Measurements from ENCODE around the gene ALG12.

Gene ALG12

DNA sequence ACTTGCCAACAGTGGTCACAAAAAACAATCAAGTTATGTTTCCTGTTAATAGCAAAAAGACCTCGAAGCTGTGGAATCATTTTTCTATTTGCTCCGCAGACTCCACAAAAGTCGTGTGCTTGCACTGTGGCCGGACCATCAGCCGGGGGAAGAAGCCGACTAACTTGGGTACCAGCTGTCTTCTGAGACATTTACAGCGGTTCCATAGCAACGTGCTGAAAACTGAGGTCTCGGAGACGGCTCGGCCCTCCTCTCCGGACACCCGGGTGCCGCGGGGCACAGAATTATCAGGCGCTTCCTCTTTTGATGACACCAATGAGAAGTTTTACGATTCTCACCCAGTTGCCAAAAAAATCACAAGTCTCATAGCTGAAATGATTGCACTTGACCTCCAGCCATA, 33.0 kb downstream of the ALG12 start:
- TF ChIP-seq, protein P1, sequence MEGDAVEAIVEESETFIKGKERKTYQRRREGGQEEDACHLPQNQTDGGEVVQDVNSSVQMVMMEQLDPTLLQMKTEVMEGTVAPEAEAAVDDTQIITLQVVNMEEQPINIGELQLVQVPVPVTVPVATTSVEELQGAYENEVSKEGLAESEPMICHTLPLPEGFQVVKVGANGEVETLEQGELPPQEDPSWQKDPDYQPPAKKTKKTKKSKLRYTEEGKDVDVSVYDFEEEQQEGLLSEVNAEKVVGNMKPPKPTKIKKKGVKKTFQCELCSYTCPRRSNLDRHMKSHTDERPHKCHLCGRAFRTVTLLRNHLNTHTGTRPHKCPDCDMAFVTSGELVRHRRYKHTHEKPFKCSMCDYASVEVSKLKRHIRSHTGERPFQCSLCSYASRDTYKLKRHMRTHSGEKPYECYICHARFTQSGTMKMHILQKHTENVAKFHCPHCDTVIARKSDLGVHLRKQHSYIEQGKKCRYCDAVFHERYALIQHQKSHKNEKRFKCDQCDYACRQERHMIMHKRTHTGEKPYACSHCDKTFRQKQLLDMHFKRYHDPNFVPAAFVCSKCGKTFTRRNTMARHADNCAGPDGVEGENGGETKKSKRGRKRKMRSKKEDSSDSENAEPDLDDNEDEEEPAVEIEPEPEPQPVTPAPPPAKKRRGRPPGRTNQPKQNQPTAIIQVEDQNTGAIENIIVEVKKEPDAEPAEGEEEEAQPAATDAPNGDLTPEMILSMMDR (IDR thresholded peaks at IDR 0.05; ENCODE audit: insufficient read depth, low read depth, low read length, missing control alignments): no peak
- DNase-seq (ENCODE audit: low read depth): no peak
- H3K4me3 ChIP-seq (ENCODE audit: low read length): no peak overlapping the region

DNA sequence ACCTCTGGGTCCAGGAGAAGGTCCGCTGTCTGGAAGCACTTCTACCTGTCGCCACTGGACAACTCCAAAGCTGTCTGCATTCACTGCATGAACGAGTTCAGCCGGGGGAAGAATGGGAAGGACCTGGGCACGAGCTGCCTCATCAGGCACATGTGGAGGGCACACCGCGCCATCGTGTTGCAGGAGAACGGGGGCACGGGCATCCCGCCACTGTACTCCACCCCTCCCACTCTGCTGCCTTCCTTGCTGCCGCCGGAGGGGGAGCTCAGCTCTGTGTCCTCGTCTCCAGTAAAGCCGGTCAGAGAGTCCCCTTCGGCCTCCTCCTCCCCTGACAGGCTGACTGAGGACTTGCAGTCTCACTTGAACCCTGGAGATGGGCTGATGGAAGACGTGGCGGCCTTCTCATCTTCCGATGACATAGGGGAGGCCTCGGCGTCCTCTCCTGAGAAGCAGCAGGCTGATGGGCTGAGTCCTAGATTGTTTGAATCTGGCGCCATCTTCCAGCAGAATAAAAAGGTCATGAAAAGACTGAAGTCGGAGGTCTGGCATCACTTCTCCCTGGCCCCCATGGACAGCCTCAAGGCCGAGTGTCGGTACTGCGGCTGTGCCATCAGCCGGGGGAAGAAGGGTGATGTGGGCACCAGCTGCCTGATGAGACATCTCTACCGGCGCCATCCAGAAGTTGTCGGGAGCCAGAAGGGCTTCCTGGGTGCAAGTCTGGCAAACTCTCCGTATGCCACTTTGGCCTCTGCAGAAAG, 33.6 kb downstream of the ALG12 start:
- no peak for DNase-seq (ENCODE audit: low read depth)
- no peak overlapping the region for H3K4me3 ChIP-seq (ENCODE audit: low read length)
- TF ChIP-seq, protein P1 (IDR thresholded peaks at IDR 0.05; ENCODE audit: insufficient read depth, low read depth, low read length, missing control alignments): no peak

DNA sequence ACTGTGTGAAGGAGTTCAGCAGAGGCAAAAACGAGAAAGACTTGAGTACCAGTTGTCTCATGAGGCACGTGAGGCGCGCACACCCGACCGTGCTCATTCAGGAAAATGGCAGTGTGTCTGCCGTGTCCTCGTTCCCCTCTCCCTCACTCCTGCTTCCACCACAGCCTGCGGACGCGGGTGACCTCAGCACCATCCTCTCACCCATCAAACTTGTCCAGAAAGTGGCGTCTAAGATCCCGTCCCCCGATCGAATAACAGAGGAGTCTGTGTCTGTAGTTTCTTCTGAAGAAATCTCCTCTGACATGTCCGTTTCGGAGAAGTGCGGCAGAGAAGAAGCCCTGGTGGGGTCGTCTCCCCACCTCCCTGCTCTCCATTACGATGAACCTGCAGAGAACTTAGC, 34.2 kb downstream of the ALG12 start:
- TF ChIP-seq, protein P1 (IDR thresholded peaks at IDR 0.05; ENCODE audit: insufficient read depth, low read depth, low read length, missing control alignments): no peak
- no peak overlapping the region for H3K4me3 ChIP-seq (ENCODE audit: low read length)
- DNase-seq (ENCODE audit: low read depth): no peak

DNA sequence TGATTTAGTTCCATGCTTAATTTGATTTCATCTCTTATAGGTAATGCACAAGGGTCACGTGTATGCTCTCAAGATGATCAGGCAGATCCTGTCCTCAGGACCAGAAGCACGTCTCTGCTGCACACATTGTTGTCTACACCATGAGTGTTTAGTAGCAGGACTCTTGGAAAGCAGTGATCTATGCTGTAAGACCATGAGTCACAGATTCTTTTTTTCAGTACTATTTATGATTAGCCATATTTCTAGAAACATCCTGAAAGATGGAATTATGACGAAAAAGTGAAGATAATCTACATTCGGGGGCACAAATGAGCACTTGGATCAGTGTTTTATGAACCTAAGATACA, 35.0 kb downstream of the ALG12 start:
- TF ChIP-seq, protein P1 (IDR thresholded peaks at IDR 0.05; ENCODE audit: insufficient read depth, low read depth, low read length, missing control alignments): no peak
- no peak for DNase-seq (ENCODE audit: low read depth)
- no peak overlapping the region for H3K4me3 ChIP-seq (ENCODE audit: low read length)

DNA sequence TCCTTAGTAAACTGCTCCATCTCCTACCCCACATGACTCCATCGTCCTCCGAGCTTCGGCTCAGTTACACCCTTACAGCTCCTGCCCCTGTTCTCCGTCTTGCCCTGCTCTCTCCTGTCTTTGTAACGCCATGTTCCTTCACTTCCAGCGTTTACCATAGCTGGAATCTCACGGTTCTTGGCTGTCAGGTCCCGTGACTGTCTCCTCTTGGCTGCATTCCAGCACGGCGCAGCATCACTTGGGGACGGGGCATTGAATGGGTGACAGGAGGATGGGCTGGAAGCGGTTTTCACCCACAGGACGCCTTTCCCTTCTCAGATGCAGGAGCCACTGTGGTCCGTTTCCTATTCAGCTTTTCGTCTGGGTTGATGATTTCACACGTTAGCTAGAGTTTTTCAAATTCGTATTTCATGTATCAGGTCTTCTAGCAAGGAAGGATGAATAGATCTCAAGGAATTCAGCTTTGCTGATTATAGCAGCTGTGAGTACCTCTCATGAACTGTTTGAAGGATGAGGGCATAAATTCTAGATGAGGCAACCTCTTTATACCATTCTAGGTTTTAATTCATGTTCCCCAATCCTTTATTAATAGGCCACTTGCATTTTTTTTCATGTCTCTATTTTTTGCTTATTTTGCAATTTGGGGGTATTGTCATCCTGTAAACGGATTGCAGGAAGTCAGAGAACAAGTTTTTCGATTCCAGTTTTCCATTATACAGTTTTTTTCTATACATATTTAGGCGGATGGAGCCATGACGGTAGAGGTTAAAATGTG, 35.5 kb downstream of the ALG12 start:
- no peak overlapping the region for H3K4me3 ChIP-seq (ENCODE audit: low read length)
- no peak for DNase-seq (ENCODE audit: low read depth)
- TF ChIP-seq, protein P1 (IDR thresholded peaks at IDR 0.05; ENCODE audit: insufficient read depth, low read depth, low read length, missing control alignments): no peak

DNA sequence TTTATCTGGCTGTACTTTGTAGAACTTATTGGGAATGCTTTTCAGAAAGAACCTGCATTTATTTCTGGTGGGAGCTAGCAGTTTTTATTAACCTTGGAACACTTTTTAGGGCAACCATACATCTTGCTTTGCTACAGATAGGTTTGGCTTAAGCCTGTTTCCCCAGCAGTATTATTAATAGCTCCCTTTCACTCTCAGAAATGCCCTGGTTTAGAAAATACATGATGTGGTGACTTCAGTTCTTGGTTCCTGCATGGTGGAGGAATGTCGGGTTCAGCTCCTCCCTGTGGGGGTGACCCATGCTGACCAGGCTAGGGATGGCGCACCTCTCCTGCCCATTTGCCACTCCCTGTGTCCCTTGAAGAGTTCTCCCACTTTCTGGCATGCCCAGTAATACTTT, 36.4 kb downstream of the ALG12 start:
- H3K4me3 ChIP-seq (ENCODE audit: low read length): no peak overlapping the region
- no peak for DNase-seq (ENCODE audit: low read depth)
- TF ChIP-seq, protein P1 (IDR thresholded peaks at IDR 0.05; ENCODE audit: insufficient read depth, low read depth, low read length, missing control alignments): no peak
